GM12878 (cell line): ENCODE data around the gene CDKN2A. TPM values are rescaled to one million over a fixed set of nuclear protein-coding genes. Genes with fewer than 3 reads are reported as not detected.

ENCODE experiments used
- ATAC-seq: fragments of 200-7000 bp; cut with Tn5 transposase; 3 replicates; pipeline ENCODE4 v1.9.1; 2020; ENCODE audit warnings: mild to moderate bottlenecking, moderate library complexity
- Bru-seq: library from RNA; stranded (reverse); fragments of 400-500 nt; gene quantifications from one replicate; lab custom pipeline; 2021; lab: Mats Ljungman, UMichigan
- BruChase-seq, 2 experiments: library from RNA; stranded (reverse); fragments of 400-500 nt; gene quantifications; one replicate each; lab custom pipeline; 2021; lab: Mats Ljungman, UMichigan
- BruUV-seq: library from RNA; stranded (reverse); fragments of 400-500 nt; replicated peaks from 2 replicates; lab custom pipeline; 2021; lab: Mats Ljungman, UMichigan
- CTCF ChIA-PET: fragments of 300-600 bp; sonication (Branson Sonifier 250); formaldehyde crosslinking; extraction: SDS; loops from one replicate; lab custom pipeline; 2021; ENCODE audit warnings: inconsistent platforms; lab: Yijun Ruan, JAX
- POLR2A ChIA-PET: fragments of 350-600 bp; formaldehyde crosslinking; extraction: SDS; loops from one replicate; lab custom pipeline; 2021; ENCODE audit warnings: inconsistent platforms; lab: Charles Lee
- RAD21 ChIA-PET: fragments of 300-600 bp; sonication (Branson Sonifier 250); formaldehyde crosslinking; loops from one replicate; lab custom pipeline; 2023; ENCODE audit warnings: antibody characterized with exemption; ENCODE audit not compliant: unreplicated experiment; lab: Charles Lee
- SMC1A ChIA-PET: fragments of 300-600 bp; sonication (Branson Sonifier 250); formaldehyde crosslinking; loops from one replicate; lab custom pipeline; 2023; ENCODE audit not compliant: unreplicated experiment, uncharacterized antibody; lab: Charles Lee
- DNase-seq: peaks from one replicate; pipeline ENCODE4 v3.0.0-alpha.2; 2011; ENCODE audit warnings: low read depth, low spot score
- FAIRE-seq: peaks from 3 replicates; lab custom pipeline; 2011; peaks lifted over from hg19 to GRCh38; lab: Jason Lieb, UNC
- H2AFZ ChIP-seq: 2 replicates; pipeline ENCODE4 v1.6.0; 2011; ENCODE audit warnings: low read depth, low read length, control low read depth; ENCODE audit not compliant: control insufficient read depth
- H3K27ac ChIP-seq: 2 replicates; pipeline ENCODE4 v1.5.1; 2011; ENCODE audit warnings: control low read depth; ENCODE audit not compliant: control insufficient read depth, insufficient read depth
- H3K27me3 ChIP-seq, 2 experiments: replicated peaks in 1 of 2; 2 replicates each; pipeline versions ENCODE4 v1.6.0 to v1.6.1; 2011; ENCODE audit warnings: low read length in 1 of 2; ENCODE audit not compliant: control insufficient read depth in 2 of 2, insufficient read depth in 2 of 2
- H3K36me3 ChIP-seq, 2 experiments: 2 replicates each; pipeline ENCODE4 v1.5.1; 2011; ENCODE audit warnings: low read length in 1 of 2; ENCODE audit not compliant: control insufficient read depth in 2 of 2, insufficient read depth in 2 of 2
- H3K4me1 ChIP-seq: 2 replicates; pipeline ENCODE4 v1.6.1; 2011; ENCODE audit warnings: mild to moderate bottlenecking, low read length, moderate library complexity, mixed read lengths; ENCODE audit not compliant: control insufficient read depth, insufficient read depth
- H3K4me2 ChIP-seq: 2 replicates; pipeline ENCODE4 v1.6.0; 2011; ENCODE audit warnings: control low read depth; ENCODE audit not compliant: control insufficient read depth, insufficient read depth
- H3K4me3 ChIP-seq: fragments of 200-600 bp; sonication (generic); 2 replicates; pipeline ENCODE4 v1.5.1; 2016
- H3K79me2 ChIP-seq: 2 replicates; pipeline ENCODE4 v1.6.0; 2011; ENCODE audit warnings: low read length; ENCODE audit not compliant: control insufficient read depth, insufficient read depth
- H3K9ac ChIP-seq: 2 replicates; pipeline ENCODE4 v1.8.0; 2011; ENCODE audit warnings: low read length, control low read depth, mixed read lengths; ENCODE audit not compliant: control insufficient read depth, insufficient read depth
- H3K9me3 ChIP-seq: replicated peaks from 3 replicates; pipeline ENCODE4 v1.5.1; 2011; ENCODE audit warnings: mild to moderate bottlenecking, low read length; ENCODE audit not compliant: control insufficient read depth, insufficient read depth
- H4K20me1 ChIP-seq: 2 replicates; pipeline ENCODE4 v1.6.0; 2011; ENCODE audit not compliant: control insufficient read depth, insufficient read depth
- GATAD2B ChIP-seq: fragments of 450-650 bp; conservative IDR thresholded peaks from 2 replicates; pipeline ENCODE4 v1.6.1; 2017; ENCODE audit warnings: low read depth, mild to moderate bottlenecking, moderate library complexity
- MXI1 ChIP-seq: fragments of 150-350 bp; IDR thresholded peaks from 2 replicates; pipeline ENCODE4 v1.6.1; 2011; ENCODE audit warnings: low read depth, mild to moderate bottlenecking, inconsistent platforms, low read length, improper control_type of control experiment
- NR2C1 ChIP-seq: fragments of 450-650 bp; IDR thresholded peaks from 2 replicates; pipeline ENCODE4 v1.6.1; 2017; ENCODE audit warnings: antibody characterized with exemption, mild to moderate bottlenecking, moderate library complexity
- POLR2A ChIP-seq: IDR thresholded peaks from 2 replicates; pipeline ENCODE4 v1.6.1; 2011; ENCODE audit warnings: low read depth, mild to moderate bottlenecking, low read length
- RB1 ChIP-seq: fragments of 450-650 bp; formaldehyde crosslinking; IDR thresholded peaks from 2 replicates; pipeline ENCODE4 v1.6.1; 2017; ENCODE audit warnings: mild to moderate bottlenecking, borderline replicate concordance
- SMAD5 ChIP-seq: IDR thresholded peaks from 2 replicates; pipeline ENCODE4 v1.6.1; 2016; ENCODE audit warnings: antibody characterized with exemption, low read depth
- YBX1 ChIP-seq: fragments of 450-650 bp; IDR thresholded peaks from 2 replicates; pipeline ENCODE4 v1.6.1; 2016; ENCODE audit warnings: antibody characterized with exemption
- WGBS: methylation state at CpG from one replicate; pipeline ENCODE4 v1.1.6; 2016; ENCODE audit warnings: low lambda C conversion rate; ENCODE audit not compliant: insufficient replicate concordance, insufficient coverage; ENCODE audit errors: missing lambda C conversion rate; 5-methylcytosine and 5-hydroxymethylcytosine counted together
- in situ Hi-C: fragments of 300-500 bp; cut with MboI; formaldehyde crosslinking; loops from 9 replicates; pipeline ENCODE4 v1.14.3; 2018; ENCODE audit warnings: mixed read lengths
- intact Hi-C: fragments of 100-400 bp; cut with micrococcal nuclease; formaldehyde crosslinking; loops from one replicate; pipeline ENCODE4 v1.14.2; 2022; ENCODE audit not compliant: unreplicated experiment
- long read RNA-seq, 2 experiments: library from polyadenylated mRNA; unstranded; transcript quantifications; one replicate each; pipeline ENCODE4 v2.0.0, GENCODE V29; 2019 to 2020
- polyA minus RNA-seq, 3 experiments: library from RNA; depleted of rRNA, polyadenylated mRNA; stranded (reverse); fragments of >200 nt; gene quantifications; 2 replicates each; pipeline ENCODE4 v1.2.3, GENCODE V29; 2011
- polyA plus RNA-seq, 11 experiments: library from polyadenylated mRNA; depleted of rRNA in 4 of 11; unstranded in 6 of 11; stranded (reverse) in 5 of 11; fragments of >200 nt; fragmentation: Nextera tagmentation in 4 of 11; fragmentation: Illumina TruSeq in 1 of 11; extraction: Ambion mirVana in 4 of 11; extraction: Trizol in 1 of 11; gene quantifications; 1 replicate in 1 of 11; 2 replicates in 10 of 11; pipeline versions ENCODE4 v1.2.1 to v1.2.3, GENCODE V29; 2011 to 2016; ENCODE audit warnings: inconsistent platforms in 2 of 11, missing spikeins in 2 of 11, low read depth in 1 of 11
- total RNA-seq, 4 experiments: library from RNA; depleted of rRNA in 3 of 4; stranded (reverse); fragments of >200 nt in 3 of 4; fragmentation: Illumina TruSeq in 1 of 4; extraction: Trizol in 1 of 4; gene quantifications; 2 replicates each; pipeline versions ENCODE4 v1.2.1 to v1.2.3, GENCODE V29; 2013 to 2021
- TF ChIP-seq, protein P1 (sequence below), 3 experiments: IDR thresholded peaks in 2 of 3; conservative IDR thresholded peaks in 1 of 3; 2 replicates each; pipeline ENCODE4 v1.5.1; 2011; ENCODE audit warnings: low read depth in 3 of 3, low read length in 3 of 3, mild to moderate bottlenecking in 3 of 3, control low read depth in 2 of 3, moderate library complexity in 2 of 3, inconsistent platforms in 1 of 3, mixed read lengths in 1 of 3; ENCODE audit not compliant: control insufficient read depth in 2 of 3, insufficient read depth in 1 of 3; ENCODE audit errors: extremely low read depth in 1 of 3
- TF ChIP-seq, protein P2 (sequence below): IDR thresholded peaks from 2 replicates; pipeline ENCODE4 v1.6.1; 2012; ENCODE audit warnings: low read length, inconsistent platforms
- TF ChIP-seq, protein P3 (sequence below): fragments of 450-650 bp; conservative IDR thresholded peaks from 2 replicates; pipeline ENCODE4 v1.6.1; 2017; ENCODE audit warnings: mild to moderate bottlenecking, moderate library complexity
- TF ChIP-seq, protein P4 (sequence below): IDR thresholded peaks from 2 replicates; pipeline ENCODE4 v1.6.1; 2011; ENCODE audit warnings: low read depth, mild to moderate bottlenecking, low read length, moderate library complexity, borderline replicate concordance; ENCODE audit errors: extremely low read depth

The CDKN2A gene
- 4.5 and 7.0 TPM in 2 replicates for total RNA-seq (2013; cell fraction: nucleolus; rRNA removed)
- total RNA-seq (2014; rRNA removed), result 29.0 and 34.5 TPM in 2 replicates
- total RNA-seq (2014; rRNA removed; fragmentation: Illumina TruSeq; extraction: Trizol), result 5.6 and 6.1 TPM in 2 replicates
- total RNA-seq (2021), result 28.0 and 30.6 TPM in 2 replicates
- 3.2 TPM for polyA plus RNA-seq (2011; ENCODE audit: low read depth)
- polyA plus RNA-seq (2011; rRNA removed), result 5.3 and 6.3 TPM in 2 replicates
- polyA plus RNA-seq (2011; cell fraction: cytosol; rRNA removed), result 10.1 and 22.5 TPM in 2 replicates
- polyA plus RNA-seq (2011; cell fraction: nucleus; rRNA removed), result 13.3 and 21.0 TPM in 2 replicates
- 20.0 and 21.9 TPM in 2 replicates for polyA plus RNA-seq (2012)
- 3.9 and 8.8 TPM in 2 replicates for polyA plus RNA-seq (2014; fragmentation: Illumina TruSeq; extraction: Trizol)
- 1 to 10 TPM in 1 of 2 experiments, under 1 TPM in 1; 0.84 to 2.3 TPM for polyA plus RNA-seq (2014; fragmentation: Nextera tagmentation; extraction: Ambion mirVana)
- polyA plus RNA-seq (2014; rRNA removed), result 40.1 and 48.7 TPM in 2 replicates
- polyA plus RNA-seq (2016; fragmentation: Nextera tagmentation; extraction: Ambion mirVana), result 10 to 100 TPM; 32.1 to 41.2 TPM
- polyA minus RNA-seq (2011; rRNA and poly(A)+ RNA removed), result 2.9 and 3.0 TPM in 2 replicates
- 5.7 and 6.1 TPM in 2 replicates for polyA minus RNA-seq (2011; cell fraction: cytosol; rRNA and poly(A)+ RNA removed)
- polyA minus RNA-seq (2011; cell fraction: nucleus; rRNA and poly(A)+ RNA removed), result 4.4 and 11.1 TPM in 2 replicates
- Bru-seq, nascent RNA, result percentile 59 among the genes with signal in this experiment
- percentile 43 among the genes with signal in this experiment for BruChase-seq, experiment 1, labeled RNA remaining after a 6-hour chase
- percentile 47 among the genes with signal in this experiment for BruChase-seq, experiment 2, labeled RNA remaining after a 2-hour chase
- long read RNA-seq, experiment 1, transcript CDKN2A-214 (3 exons, 1,283 nt), result major isoform, 5 of 5 reads
- long read RNA-seq, experiment 1, partial matches to known transcripts, result 0 of 5 reads
- long read RNA-seq, experiment 1, other reads (novel, unspliced or antisense), result 0 of 5 reads
- long read RNA-seq, experiment 2, partial matches to known transcripts, result 0 of 2 reads
- long read RNA-seq, experiment 2, other reads (novel, unspliced or antisense), result 2 of 2 reads

DNA sequence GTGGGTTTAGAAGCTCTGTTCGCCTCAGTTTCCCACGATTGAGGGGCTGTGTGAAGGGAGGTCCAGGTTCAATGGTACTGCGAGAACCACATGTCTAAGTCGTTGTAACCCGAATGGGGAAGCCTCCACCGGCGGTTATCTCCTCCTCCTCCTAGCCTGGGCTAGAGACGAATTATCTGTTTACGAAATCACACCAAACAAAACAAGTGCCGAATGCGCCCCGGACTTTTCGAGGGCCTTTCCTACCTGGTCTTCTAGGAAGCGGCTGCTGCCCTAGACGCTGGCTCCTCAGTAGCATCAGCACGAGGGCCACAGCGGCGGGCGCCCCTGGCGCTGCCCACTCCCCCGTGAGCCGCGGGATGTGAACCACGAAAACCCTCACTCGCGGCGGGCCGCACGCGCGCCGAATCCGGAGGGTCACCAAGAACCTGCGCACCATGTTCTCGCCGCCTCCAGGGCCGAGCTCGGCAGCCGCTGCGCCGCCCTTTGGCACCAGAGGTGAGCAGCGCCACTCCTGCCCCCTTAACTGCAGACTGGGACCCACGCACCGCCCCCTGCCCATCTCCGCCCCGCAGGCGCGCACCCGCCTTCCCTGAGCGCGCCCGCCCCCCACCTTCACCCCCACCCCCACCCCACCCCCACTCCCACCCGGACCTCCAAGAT lies at the start of gene CDKN2A:
CDKN2A (minus strand) TSS at position 500 of the 663 bp plus-strand sequence.
- 2% methylated on average over 47 of the region's 53 CpGs for WGBS
- TF ChIP-seq NR2C1 (no peak), YBX1 (no peak), MXI1 (peak; percentile 36; the same call in 1 of the 2 replicates), SMAD5 (no peak), GATAD2B (0 out of 2 replicates have a peak, but pooled peaks have one; percentile 39), RB1 (no peak), POLR2A (peak; percentile 86)
- TF ChIP-seq, protein P1, sequence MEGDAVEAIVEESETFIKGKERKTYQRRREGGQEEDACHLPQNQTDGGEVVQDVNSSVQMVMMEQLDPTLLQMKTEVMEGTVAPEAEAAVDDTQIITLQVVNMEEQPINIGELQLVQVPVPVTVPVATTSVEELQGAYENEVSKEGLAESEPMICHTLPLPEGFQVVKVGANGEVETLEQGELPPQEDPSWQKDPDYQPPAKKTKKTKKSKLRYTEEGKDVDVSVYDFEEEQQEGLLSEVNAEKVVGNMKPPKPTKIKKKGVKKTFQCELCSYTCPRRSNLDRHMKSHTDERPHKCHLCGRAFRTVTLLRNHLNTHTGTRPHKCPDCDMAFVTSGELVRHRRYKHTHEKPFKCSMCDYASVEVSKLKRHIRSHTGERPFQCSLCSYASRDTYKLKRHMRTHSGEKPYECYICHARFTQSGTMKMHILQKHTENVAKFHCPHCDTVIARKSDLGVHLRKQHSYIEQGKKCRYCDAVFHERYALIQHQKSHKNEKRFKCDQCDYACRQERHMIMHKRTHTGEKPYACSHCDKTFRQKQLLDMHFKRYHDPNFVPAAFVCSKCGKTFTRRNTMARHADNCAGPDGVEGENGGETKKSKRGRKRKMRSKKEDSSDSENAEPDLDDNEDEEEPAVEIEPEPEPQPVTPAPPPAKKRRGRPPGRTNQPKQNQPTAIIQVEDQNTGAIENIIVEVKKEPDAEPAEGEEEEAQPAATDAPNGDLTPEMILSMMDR (IDR thresholded peaks at IDR 0.05 in 2 of 3, conservative IDR thresholded peaks at IDR 0.05 in 1 of 3; ENCODE audit: control insufficient read depth in 2 of 3, extremely low read depth in 1 of 3, insufficient read depth in 1 of 3, low read depth in 3 of 3, low read length in 3 of 3), result peak in 2 of 3 experiments; percentile 15 to 30; a peak in 1 of 6 replicates
- TF ChIP-seq, protein P2, sequence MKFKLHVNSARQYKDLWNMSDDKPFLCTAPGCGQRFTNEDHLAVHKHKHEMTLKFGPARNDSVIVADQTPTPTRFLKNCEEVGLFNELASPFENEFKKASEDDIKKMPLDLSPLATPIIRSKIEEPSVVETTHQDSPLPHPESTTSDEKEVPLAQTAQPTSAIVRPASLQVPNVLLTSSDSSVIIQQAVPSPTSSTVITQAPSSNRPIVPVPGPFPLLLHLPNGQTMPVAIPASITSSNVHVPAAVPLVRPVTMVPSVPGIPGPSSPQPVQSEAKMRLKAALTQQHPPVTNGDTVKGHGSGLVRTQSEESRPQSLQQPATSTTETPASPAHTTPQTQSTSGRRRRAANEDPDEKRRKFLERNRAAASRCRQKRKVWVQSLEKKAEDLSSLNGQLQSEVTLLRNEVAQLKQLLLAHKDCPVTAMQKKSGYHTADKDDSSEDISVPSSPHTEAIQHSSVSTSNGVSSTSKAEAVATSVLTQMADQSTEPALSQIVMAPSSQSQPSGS, result no peak
- TF ChIP-seq, protein P3, sequence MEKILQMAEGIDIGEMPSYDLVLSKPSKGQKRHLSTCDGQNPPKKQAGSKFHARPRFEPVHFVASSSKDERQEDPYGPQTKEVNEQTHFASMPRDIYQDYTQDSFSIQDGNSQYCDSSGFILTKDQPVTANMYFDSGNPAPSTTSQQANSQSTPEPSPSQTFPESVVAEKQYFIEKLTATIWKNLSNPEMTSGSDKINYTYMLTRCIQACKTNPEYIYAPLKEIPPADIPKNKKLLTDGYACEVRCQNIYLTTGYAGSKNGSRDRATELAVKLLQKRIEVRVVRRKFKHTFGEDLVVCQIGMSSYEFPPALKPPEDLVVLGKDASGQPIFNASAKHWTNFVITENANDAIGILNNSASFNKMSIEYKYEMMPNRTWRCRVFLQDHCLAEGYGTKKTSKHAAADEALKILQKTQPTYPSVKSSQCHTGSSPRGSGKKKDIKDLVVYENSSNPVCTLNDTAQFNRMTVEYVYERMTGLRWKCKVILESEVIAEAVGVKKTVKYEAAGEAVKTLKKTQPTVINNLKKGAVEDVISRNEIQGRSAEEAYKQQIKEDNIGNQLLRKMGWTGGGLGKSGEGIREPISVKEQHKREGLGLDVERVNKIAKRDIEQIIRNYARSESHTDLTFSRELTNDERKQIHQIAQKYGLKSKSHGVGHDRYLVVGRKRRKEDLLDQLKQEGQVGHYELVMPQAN, result peak; percentile 53; the same call in 1 of the 2 replicates
- TF ChIP-seq, protein P4, sequence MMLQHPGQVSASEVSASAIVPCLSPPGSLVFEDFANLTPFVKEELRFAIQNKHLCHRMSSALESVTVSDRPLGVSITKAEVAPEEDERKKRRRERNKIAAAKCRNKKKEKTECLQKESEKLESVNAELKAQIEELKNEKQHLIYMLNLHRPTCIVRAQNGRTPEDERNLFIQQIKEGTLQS, result no peak

More for the DNA sequence above, at the start of gene CDKN2A:
- H3K9me3 ChIP-seq, result peaks cover 6% of the 10 kb centered on the region; the same call in 2 of the 3 replicates
- ChIA-PET POLR2A (no interaction called here), SMC1A (interaction anchor here (1.1 to 1.4 kb wide), 2 partner anchors 9 to 110 kb away, joined by 3 to 4 read pairs; no protein-coding TSS in a partner anchor), RAD21 (interaction anchor here (1.0 to 1.9 kb wide), 3 partner anchors 15 to 181 kb away, joined by 3 to 6 read pairs (median 4); partner anchors contain the start of gene CDKN2B), CTCF (interaction anchor here (1.0 to 7.9 kb wide), 4 partner anchors 14 to 250 kb away, joined by 4 to 54 read pairs (median 4); partner anchors contain the start of gene CDKN2B)
- H3K4me1 ChIP-seq, result peaks cover 4% of the 10 kb centered on the region; the same call in 1 of the 2 replicates
- in situ Hi-C loops (no loop called here), intact Hi-C loops (loop anchor here (5.0 kb wide), 1 partner anchor 162 kb away; no protein-coding TSS in a partner anchor)
- no TSS peak for BruUV-seq
- H3K4me3 ChIP-seq, result peak within 1 kb of the TSS; percentile 89
- H3K79me2 ChIP-seq, result peaks cover 34% of the 10 kb centered on the region
- peak within 1 kb of the TSS; percentile 96 for H3K4me2 ChIP-seq
- H3K27ac ChIP-seq, result peak within 1 kb of the TSS; percentile 91
- no peaks in the 10 kb centered on the region for H3K27me3 ChIP-seq
- DNase-seq (no peak), FAIRE-seq (peak; percentile 7), ATAC-seq (peak; percentile 78)
- peak within 1 kb of the TSS; percentile 93 for H2AFZ ChIP-seq
- peak within 1 kb of the TSS; percentile 93 for H3K9ac ChIP-seq
- no peaks in the 10 kb centered on the region for H3K36me3 ChIP-seq
- no peaks in the 10 kb centered on the region for H4K20me1 ChIP-seq
